HG03066 (cell line): ENCODE measurements around the gene ADAM12.

Experiments used
- ATAC-seq: cut with Tn5 transposase; IDR thresholded peaks from one replicate; pipeline ENCODE4 v1.9.1; 2021; ENCODE audit warnings: low read depth; ENCODE audit not compliant: unreplicated experiment

ADAM12 gene

GRCh38 chr10:126218778-126219649 lies 169.3 kb downstream of the ADAM12 start:
- no peak for ATAC-seq

GRCh38 chr10:126218174-126218573 lies 170.1 kb downstream of the ADAM12 start:
- ATAC-seq, result no peak

- no peak for ATAC-seq
Measured at GRCh38 chr10:126216632-126216961, 171.7 kb downstream of the ADAM12 start.

- no peak for ATAC-seq
Measured at GRCh38 chr10:126215746-126216631, 172.3 kb downstream of the ADAM12 start.

- no peak for ATAC-seq
Measured at GRCh38 chr10:126214679-126215078, 173.6 kb downstream of the ADAM12 start.

- no peak for ATAC-seq
Measured at GRCh38 chr10:126214021-126214420, 174.3 kb downstream of the ADAM12 start.

GRCh38 chr10:126212738-126213137 lies 175.5 kb downstream of the ADAM12 start:
- no peak for ATAC-seq

DNA sequence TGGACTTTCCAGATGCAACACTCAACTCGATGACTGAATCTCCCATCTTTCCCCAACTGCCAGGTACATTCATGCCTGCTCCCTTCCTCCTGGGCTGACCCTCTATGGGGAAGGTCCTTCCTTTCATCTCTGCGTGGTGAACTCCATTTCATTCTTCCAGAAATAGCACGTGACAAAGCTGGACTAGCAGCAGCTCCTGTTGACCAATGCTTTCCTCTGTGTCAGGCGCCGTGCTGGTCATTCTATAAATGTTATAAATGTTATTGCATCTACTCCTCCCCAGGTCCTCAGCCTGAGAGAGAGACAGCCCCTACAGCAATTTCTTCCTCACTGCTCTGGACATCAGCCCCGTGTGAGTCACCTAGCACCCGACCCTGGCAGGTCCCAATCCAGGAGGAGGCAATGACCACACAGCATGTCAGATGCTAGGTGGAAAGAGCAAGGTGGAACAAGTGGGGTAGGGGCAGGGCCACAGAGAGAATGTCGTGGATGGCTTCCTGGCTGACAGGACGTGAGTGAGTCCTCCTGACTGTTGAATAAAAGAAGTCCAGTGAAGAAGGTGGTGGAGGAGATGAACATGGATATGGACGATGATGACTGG lies 178.1 kb downstream of the ADAM12 start:
- ATAC-seq, result no peak

- ATAC-seq, result no peak
Measured at GRCh38 chr10:126209451-126209850, 178.8 kb downstream of the ADAM12 start.

DNA sequence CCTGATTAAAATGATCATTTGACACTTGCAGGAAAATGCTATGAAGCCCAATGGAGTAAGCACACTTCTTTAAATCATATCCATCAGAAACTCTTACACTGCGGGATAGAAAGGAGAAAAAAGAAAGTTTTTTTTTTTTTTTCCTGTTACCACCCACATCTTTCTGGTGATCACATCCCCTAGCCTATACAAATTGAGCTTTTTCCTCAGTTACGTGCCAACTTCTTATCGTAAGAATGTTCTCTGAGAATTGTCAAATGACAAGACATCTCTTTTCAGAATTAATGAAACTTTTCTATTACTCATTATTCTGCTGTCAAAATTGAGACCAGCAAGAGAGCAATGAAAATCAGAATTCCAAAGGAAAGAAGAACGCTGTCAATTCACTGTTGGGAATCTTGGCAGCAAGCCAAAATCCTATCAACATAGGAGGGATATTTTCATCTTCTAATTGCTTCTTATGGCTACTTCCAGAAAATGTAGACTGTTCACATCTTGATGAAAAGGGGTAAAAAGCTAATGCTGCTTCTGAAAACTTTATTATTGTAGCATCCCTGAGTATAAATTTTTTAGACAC lies 179.5 kb downstream of the ADAM12 start:
- no peak for ATAC-seq

DNA sequence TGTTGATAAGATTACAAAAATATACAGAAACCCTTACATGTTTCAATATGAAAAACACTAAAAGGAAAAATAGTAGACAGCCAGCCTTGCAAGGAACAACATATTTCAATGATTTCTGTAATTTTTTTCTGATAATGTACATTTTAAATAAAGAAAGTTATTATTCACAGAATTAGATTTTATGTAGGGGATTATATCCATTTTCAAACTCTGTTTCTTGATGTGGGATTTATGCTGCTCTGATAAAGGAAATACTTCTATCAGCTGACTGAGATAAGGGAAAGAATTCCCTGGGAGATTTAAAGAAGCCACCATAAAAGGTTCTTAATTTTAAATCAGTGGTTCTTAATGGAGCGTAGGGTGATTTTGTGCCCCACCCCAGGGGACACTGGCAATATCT lies 180.4 kb downstream of the ADAM12 start:
- no peak for ATAC-seq

GRCh38 chr10:126207313-126207771 lies 180.9 kb downstream of the ADAM12 start:
- ATAC-seq, result no peak

GRCh38 chr10:126205486-126206205 lies 182.6 kb downstream of the ADAM12 start:
- no peak for ATAC-seq

DNA sequence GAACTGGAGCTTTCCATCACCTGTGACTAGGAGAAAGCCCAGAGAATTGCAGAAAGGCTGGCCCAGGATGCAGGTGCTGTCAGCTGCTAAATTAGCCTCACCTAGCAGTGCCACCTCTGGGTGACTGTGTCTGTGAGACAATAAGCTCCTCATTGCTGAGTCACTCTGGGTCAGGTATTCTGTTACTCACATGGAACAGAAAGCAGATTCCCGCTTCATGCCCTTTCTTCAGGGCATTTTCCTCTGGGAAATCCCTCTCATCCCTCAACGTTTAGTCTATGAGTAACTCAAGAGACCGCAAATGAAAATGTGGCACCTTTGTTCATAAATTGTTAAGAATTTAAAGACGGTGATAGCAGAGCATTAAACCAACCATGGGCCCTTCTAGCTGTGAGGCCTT lies 184.0 kb downstream of the ADAM12 start:
- no peak for ATAC-seq

GRCh38 chr10:126203746-126204145 lies 184.5 kb downstream of the ADAM12 start:
- no peak for ATAC-seq

- ATAC-seq, result no peak
Measured at GRCh38 chr10:126201603-126202002, 186.7 kb downstream of the ADAM12 start.

DNA sequence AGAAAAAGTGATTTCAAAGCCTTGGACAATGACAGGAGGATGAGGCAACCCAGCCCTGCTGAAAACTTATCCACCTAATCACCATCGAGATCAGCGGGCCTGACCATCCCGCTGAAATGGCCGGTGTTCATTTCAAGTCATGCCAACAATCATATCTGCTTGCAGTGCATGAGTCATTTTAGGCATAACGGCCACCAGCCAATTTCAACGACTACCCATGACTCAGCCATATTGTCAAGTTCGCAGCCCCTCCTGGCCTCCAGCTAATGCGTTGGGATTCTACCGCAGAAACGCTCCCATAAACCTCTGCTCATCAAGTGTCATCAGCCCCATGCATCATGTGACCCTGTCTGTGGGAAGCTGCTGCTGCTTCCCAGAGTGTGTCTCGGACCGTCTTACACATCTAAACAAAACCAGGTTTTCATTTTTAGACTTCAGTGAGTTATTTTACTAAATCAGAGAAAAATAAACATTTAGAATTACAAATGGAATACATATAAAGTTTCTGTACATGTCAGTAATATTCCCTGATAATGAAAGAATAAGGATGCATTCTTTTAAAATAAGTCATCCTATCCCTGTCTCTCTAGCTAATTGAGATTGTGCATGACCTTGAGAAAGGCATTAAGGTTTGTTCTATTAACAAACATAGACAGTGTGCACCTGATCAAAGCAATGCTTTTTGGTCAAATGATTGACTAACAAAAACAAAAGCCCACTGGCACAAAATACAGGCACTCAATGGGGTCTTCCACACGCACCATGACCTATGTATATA lies 188.9 kb downstream of the ADAM12 start:
- no peak for ATAC-seq

DNA sequence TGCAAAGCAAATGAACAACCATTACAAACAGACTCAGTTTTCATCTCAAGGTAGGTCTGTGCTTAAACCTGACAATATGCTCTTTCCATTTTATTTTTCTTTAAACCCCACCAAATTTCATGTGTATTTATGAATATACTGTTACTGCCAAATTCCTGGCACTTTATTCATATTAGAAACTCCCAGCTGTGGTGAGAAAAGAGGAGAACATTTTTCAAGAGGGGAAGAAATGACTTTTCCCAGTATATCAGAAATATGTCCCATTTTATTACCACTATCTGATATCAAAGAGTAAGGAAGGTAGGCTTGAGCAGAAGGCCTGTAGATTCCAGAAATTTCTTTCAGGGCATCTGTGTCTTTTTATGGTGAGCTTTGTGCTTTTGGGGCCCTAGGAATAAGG lies 189.6 kb downstream of the ADAM12 start:
- no peak for ATAC-seq

DNA sequence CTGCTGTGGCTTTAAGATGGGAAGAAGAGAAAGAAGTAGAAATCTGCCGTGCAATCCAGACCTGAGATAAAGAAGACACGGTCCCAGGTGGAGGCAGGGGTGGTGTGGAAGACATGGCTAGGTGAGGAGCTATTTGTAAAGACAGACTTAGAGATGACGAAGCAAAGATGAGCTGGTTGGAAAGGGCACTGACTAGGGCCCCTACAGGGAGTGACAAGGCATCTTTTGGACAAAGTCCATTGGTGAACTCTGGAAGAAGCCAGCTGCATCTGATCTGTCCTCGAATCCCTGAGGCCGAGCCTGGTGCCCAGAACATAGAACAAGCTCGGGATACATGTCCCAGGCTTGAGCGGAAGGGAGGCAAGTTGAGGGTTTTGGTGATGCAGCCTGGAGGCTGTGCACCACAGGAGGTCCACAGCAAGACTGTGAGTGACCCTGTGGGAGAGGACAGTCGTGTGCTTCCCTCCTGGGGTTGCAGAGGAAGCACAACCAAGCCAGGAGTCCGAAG lies 191.2 kb downstream of the ADAM12 start:
- ATAC-seq, result no peak
